ENCODE results near the gene FBXL13.

The FBXL13 gene

GRCh38 chr7:103073989-103074518, 542 bp downstream of the FBXL13 start:
- in situ Hi-C loops (cut with MboI; ENCODE audit: low sequenced_read_pairs, unreplicated experiment), result loop anchor here (25.0 kb wide), 1 partner anchor 312 kb away; no protein-coding TSS in a partner anchor
- no peak for TF ChIP-seq CTCF (IDR thresholded peaks at IDR 0.05; ENCODE audit: borderline replicate concordance, control extremely low read depth, extremely low read depth, insufficient read depth, missing control alignments)
- peak; percentile 21 for DNase-seq (ENCODE audit: low spot score)

- DNase-seq (ENCODE audit: low spot score), result no peak
- no peak for TF ChIP-seq CTCF (IDR thresholded peaks at IDR 0.05; ENCODE audit: borderline replicate concordance, control extremely low read depth, extremely low read depth, insufficient read depth, missing control alignments)
- in situ Hi-C loops (cut with MboI; ENCODE audit: low sequenced_read_pairs, unreplicated experiment), result loop anchor here (25.0 kb wide), 1 partner anchor 309 kb away; no protein-coding TSS in a partner anchor
These were observed 3.6 kb downstream of the FBXL13 start for GRCh38 chr7:103071000-103071399.

- in situ Hi-C loops (cut with MboI; ENCODE audit: low sequenced_read_pairs, unreplicated experiment), result loop anchor here (25.0 kb wide), 1 partner anchor 306 kb away; no protein-coding TSS in a partner anchor
- no peak for DNase-seq (ENCODE audit: low spot score)
- TF ChIP-seq CTCF (IDR thresholded peaks at IDR 0.05; ENCODE audit: borderline replicate concordance, control extremely low read depth, extremely low read depth, insufficient read depth, missing control alignments), result no peak
These were observed 5.9 kb downstream of the FBXL13 start for GRCh38 chr7:103068414-103069403.

GRCh38 chr7:103065667-103066066, 8.9 kb downstream of the FBXL13 start:
- in situ Hi-C loops (cut with MboI; ENCODE audit: low sequenced_read_pairs, unreplicated experiment), result loop anchor here (25.0 kb wide), 1 partner anchor 303 kb away; no protein-coding TSS in a partner anchor
- DNase-seq (ENCODE audit: low spot score), result peak; percentile 32
- peak; percentile 52 for TF ChIP-seq CTCF (IDR thresholded peaks at IDR 0.05; ENCODE audit: borderline replicate concordance, control extremely low read depth, extremely low read depth, insufficient read depth, missing control alignments)

- no peak for DNase-seq (ENCODE audit: low spot score)
- in situ Hi-C loops (cut with MboI; ENCODE audit: low sequenced_read_pairs, unreplicated experiment), result loop anchor here (25.0 kb wide), 1 partner anchor 302 kb away; no protein-coding TSS in a partner anchor
- no peak for TF ChIP-seq CTCF (IDR thresholded peaks at IDR 0.05; ENCODE audit: borderline replicate concordance, control extremely low read depth, extremely low read depth, insufficient read depth, missing control alignments)
These were observed 10.7 kb downstream of the FBXL13 start for GRCh38 chr7:103063895-103064294.

- DNase-seq (ENCODE audit: low spot score), result no peak
- TF ChIP-seq CTCF (IDR thresholded peaks at IDR 0.05; ENCODE audit: borderline replicate concordance, control extremely low read depth, extremely low read depth, insufficient read depth, missing control alignments), result no peak
- in situ Hi-C loops (cut with MboI; ENCODE audit: low sequenced_read_pairs, unreplicated experiment), result loop anchor here (25.0 kb wide), 1 partner anchor 297 kb away; no protein-coding TSS in a partner anchor
These were observed 15.1 kb downstream of the FBXL13 start for GRCh38 chr7:103059471-103059870.
